H1 (cell line): ENCODE data around the gene SAFB. TPM values are rescaled to one million over a fixed set of nuclear protein-coding genes. Genes with fewer than 3 reads are reported as not detected.

Experiments
- CTCF ChIA-PET: fragments of 300-600 bp; sonication (Branson Sonifier 250); formaldehyde crosslinking; loops from one replicate; lab custom pipeline; 2021; ENCODE audit not compliant: partially characterized antibody; lab: Charles Lee
- POLR2A ChIA-PET: fragments of 300-600 bp; sonication (Branson Sonifier 250); formaldehyde crosslinking; loops from one replicate; lab custom pipeline; 2021; ENCODE audit warnings: inconsistent platforms; ENCODE audit not compliant: partially characterized antibody; lab: Charles Lee
- DNase-seq, 2 experiments: peaks; one replicate each; pipeline versions ENCODE4 v3.0.0 to v3.0.0-alpha.2; 2010 to 2022; ENCODE audit warnings: low spot score in 2 of 2, low read depth in 1 of 2, mixed read lengths in 1 of 2
- FAIRE-seq: peaks from 2 replicates; lab custom pipeline; 2011; peaks lifted over from hg19 to GRCh38; lab: Jason Lieb, UNC
- H2AFZ ChIP-seq: 2 replicates; pipeline ENCODE4 v1.8.1; 2012; ENCODE audit warnings: low read length, inconsistent platforms
- H2AK5ac ChIP-seq: 2 replicates; pipeline ENCODE4 v1.6.1; 2013; ENCODE audit warnings: low read depth, low read length
- H2BK120ac ChIP-seq: replicated peaks from 2 replicates; pipeline ENCODE3; 2013; ENCODE audit warnings: low read depth, low read length, inconsistent platforms
- H2BK12ac ChIP-seq: 2 replicates; pipeline ENCODE4 v1.6.1; 2013; ENCODE audit warnings: low read depth, low read length
- H2BK15ac ChIP-seq: 2 replicates; pipeline ENCODE4 v1.6.1; 2013; ENCODE audit warnings: low read length
- H2BK20ac ChIP-seq: 2 replicates; pipeline ENCODE4 v1.6.1; 2013; ENCODE audit warnings: low read length
- H2BK5ac ChIP-seq: 2 replicates; pipeline ENCODE4 v1.6.1; 2013; ENCODE audit warnings: low read depth, low read length
- H3K14ac ChIP-seq: 2 replicates; pipeline ENCODE4 v1.6.1; 2013; ENCODE audit warnings: inconsistent platforms; ENCODE audit not compliant: insufficient read length
- H3K18ac ChIP-seq: 2 replicates; pipeline ENCODE4 v1.6.1; 2013; ENCODE audit warnings: low read length; ENCODE audit errors: extremely low read depth
- H3K23ac ChIP-seq: 2 replicates; pipeline ENCODE4 v1.6.1; 2013; ENCODE audit warnings: inconsistent platforms; ENCODE audit not compliant: insufficient read length
- H3K23me2 ChIP-seq: 2 replicates; pipeline ENCODE4 v1.6.1; 2013; ENCODE audit warnings: low read depth, low read length
- H3K27ac ChIP-seq: 2 replicates; pipeline ENCODE4 v1.6.1; 2011; ENCODE audit warnings: low read depth, low read length, inconsistent platforms
- H3K27me3 ChIP-seq, 4 experiments: replicated peaks in 1 of 4; 1 replicate in 1 of 4; 2 replicates in 3 of 4; pipeline versions ENCODE4 v1.6.1 to v1.8.1; 2011 to 2013; ENCODE audit warnings: low read length in 3 of 4, mild to moderate bottlenecking in 3 of 4, inconsistent platforms in 2 of 4, mixed read lengths in 2 of 4, moderate library complexity in 1 of 4; ENCODE audit not compliant: control insufficient read depth in 3 of 4, insufficient read depth in 3 of 4; ENCODE audit errors: extremely low read depth in 1 of 4
- H3K36me3 ChIP-seq, 4 experiments: 2 replicates each; pipeline versions ENCODE4 v1.6.1 to v1.8.1; 2011 to 2013; ENCODE audit warnings: mild to moderate bottlenecking in 4 of 4, low read length in 3 of 4, moderate library complexity in 2 of 4, control low read depth in 1 of 4, inconsistent platforms in 1 of 4; ENCODE audit not compliant: insufficient read depth in 4 of 4, control insufficient read depth in 2 of 4
- H3K4ac ChIP-seq: replicated peaks from 2 replicates; pipeline ENCODE3; 2013; ENCODE audit warnings: low read length, low read depth, mixed read lengths, inconsistent platforms; ENCODE audit not compliant: insufficient read length
- H3K4me1 ChIP-seq, 4 experiments: replicated peaks in 1 of 4; 1 replicate in 1 of 4; 2 replicates in 3 of 4; pipeline versions ENCODE4 v1.6.1 to v1.8.1; 2011 to 2013; ENCODE audit warnings: low read length in 3 of 4, inconsistent platforms in 2 of 4, mixed read lengths in 1 of 4; ENCODE audit not compliant: insufficient read depth in 4 of 4, control insufficient read depth in 3 of 4
- H3K4me2 ChIP-seq, 2 experiments: 2 replicates each; pipeline versions ENCODE4 v1.6.1 to v1.8.1; 2011 to 2013; ENCODE audit warnings: low read depth in 2 of 2, low read length in 2 of 2, control low read depth in 1 of 2, inconsistent platforms in 1 of 2, mild to moderate bottlenecking in 1 of 2; ENCODE audit not compliant: insufficient read depth in 1 of 2
- H3K4me3 ChIP-seq, 4 experiments: fragments of 200-600, 300-600 bp in 1 of 4; sonication (generic), shearing (Covaris generic), sonication (Bioruptor Twin) in 1 of 4; 2 replicates each; pipeline versions ENCODE4 v1.5.1 to v1.8.1; 2011 to 2016; ENCODE audit warnings: low read length in 4 of 4, low read depth in 3 of 4, control low read depth in 2 of 4, inconsistent platforms in 2 of 4, mild to moderate bottlenecking in 2 of 4, mixed read lengths in 1 of 4, moderate library complexity in 1 of 4; ENCODE audit not compliant: insufficient read depth in 2 of 4; ENCODE audit errors: extremely low read depth in 1 of 4
- H3K56ac ChIP-seq: replicated peaks from 2 replicates; pipeline ENCODE3; 2013; ENCODE audit warnings: low read depth, mild to moderate bottlenecking, mixed read lengths, low read length, inconsistent platforms; ENCODE audit not compliant: insufficient read length
- H3K79me1 ChIP-seq: 2 replicates; pipeline ENCODE4 v1.6.1; 2013; ENCODE audit warnings: low read depth, low read length, control low read depth
- H3K79me2 ChIP-seq, 2 experiments: 2 replicates each; pipeline versions ENCODE4 v1.6.1 to v1.8.1; 2012 to 2013; ENCODE audit warnings: low read length in 2 of 2, mild to moderate bottlenecking in 2 of 2, inconsistent platforms in 1 of 2; ENCODE audit not compliant: insufficient read depth in 2 of 2, control insufficient read depth in 1 of 2
- H3K9ac ChIP-seq, 4 experiments: replicated peaks in 1 of 4; 1 replicate in 1 of 4; 2 replicates in 3 of 4; pipeline versions ENCODE4 v1.6.1 to v1.8.1; 2011 to 2013; ENCODE audit warnings: low read depth in 3 of 4, low read length in 3 of 4, control low read depth in 2 of 4, mild to moderate bottlenecking in 2 of 4, moderate library complexity in 2 of 4, inconsistent platforms in 1 of 4; ENCODE audit errors: extremely low read depth in 1 of 4
- H3K9me3 ChIP-seq, 2 experiments: 2 replicates each; pipeline versions ENCODE4 v1.6.1 to v1.8.1; 2012 to 2013; ENCODE audit warnings: mild to moderate bottlenecking in 2 of 2, moderate library complexity in 2 of 2, control low read depth in 1 of 2, inconsistent platforms in 1 of 2, low read depth in 1 of 2, low read length in 1 of 2, mixed read lengths in 1 of 2; ENCODE audit not compliant: insufficient read depth in 2 of 2
- H4K20me1 ChIP-seq, 2 experiments: replicated peaks in 1 of 2; 2 replicates each; pipeline versions ENCODE3 to v1.8.1; 2011 to 2013; ENCODE audit warnings: inconsistent platforms in 2 of 2, low read length in 2 of 2, mild to moderate bottlenecking in 1 of 2; ENCODE audit not compliant: insufficient read depth in 2 of 2, control insufficient read depth in 1 of 2
- H4K5ac ChIP-seq: 2 replicates; pipeline ENCODE4 v1.6.1; 2013; ENCODE audit warnings: low read length, low read depth, mixed read lengths, inconsistent platforms; ENCODE audit not compliant: insufficient read length
- H4K8ac ChIP-seq: 2 replicates; pipeline ENCODE4 v1.8.0; 2013; ENCODE audit warnings: mild to moderate bottlenecking, moderate library complexity, low read length, inconsistent platforms; ENCODE audit not compliant: insufficient read depth; ENCODE audit errors: extremely low read depth
- H4K91ac ChIP-seq: replicated peaks from 2 replicates; pipeline ENCODE3; 2013; ENCODE audit warnings: low read length, mixed read lengths, inconsistent platforms; ENCODE audit not compliant: insufficient read length
- BACH1 ChIP-seq: IDR thresholded peaks from 2 replicates; pipeline ENCODE4 v1.6.1; 2012; ENCODE audit warnings: low read length, improper control_type of control experiment
- BCL11A ChIP-seq, 2 experiments: IDR thresholded peaks; one replicate each; pipeline ENCODE4 v1.6.1; 2011; ENCODE audit warnings: low read depth in 2 of 2, low read length in 2 of 2, mild to moderate bottlenecking in 2 of 2
- CBX5 ChIP-seq: fragments of 300-800, 300-1000 bp; sonication (generic); IDR thresholded peaks from 2 replicates; pipeline ENCODE4 v1.7.1; 2016; ENCODE audit warnings: antibody characterized with exemption, low read length, low read depth
- CHD1 ChIP-seq: IDR thresholded peaks from 2 replicates; pipeline ENCODE4 v1.6.1; 2012; ENCODE audit warnings: low read depth, low read length, improper control_type of control experiment
- CREB1 ChIP-seq: IDR thresholded peaks from 2 replicates; pipeline ENCODE4 v1.6.1; 2012; ENCODE audit warnings: inconsistent platforms
- GABPA ChIP-seq: IDR thresholded peaks from 2 replicates; pipeline ENCODE4 v1.6.1; 2011; ENCODE audit warnings: mild to moderate bottlenecking, low read length, moderate library complexity, borderline replicate concordance; ENCODE audit not compliant: insufficient read depth
- POLR2A ChIP-seq, 2 experiments: IDR thresholded peaks; 1 replicate in 1 of 2; 2 replicates in 1 of 2; pipeline ENCODE4 v1.6.1; 2011; ENCODE audit warnings: low read depth in 2 of 2, low read length in 2 of 2, mild to moderate bottlenecking in 2 of 2; ENCODE audit errors: control extremely low read depth in 1 of 2
- POU5F1 ChIP-seq: IDR thresholded peaks from 2 replicates; pipeline ENCODE4 v1.6.1; 2011; ENCODE audit warnings: low read depth, mild to moderate bottlenecking, low read length, moderate library complexity
- RBBP5 ChIP-seq: IDR thresholded peaks from 2 replicates; pipeline ENCODE4 v1.7.1; 2012; ENCODE audit warnings: low read depth, mild to moderate bottlenecking, inconsistent platforms, low read length, moderate library complexity, borderline replicate concordance
- RNF2 ChIP-seq: fragments of 200-900, 300-1000 bp; sonication (generic); IDR thresholded peaks from 2 replicates; pipeline ENCODE4 v1.7.1; 2016; ENCODE audit warnings: borderline replicate concordance, low read depth, mild to moderate bottlenecking, antibody characterized with exemption, low read length; ENCODE audit not compliant: poor library complexity, severe bottlenecking; ENCODE audit errors: missing control alignments
- SP1 ChIP-seq: IDR thresholded peaks from 2 replicates; pipeline ENCODE4 v1.6.1; 2011; ENCODE audit warnings: low read depth, low read length
- SP2 ChIP-seq: IDR thresholded peaks from 2 replicates; pipeline ENCODE4 v1.6.1; 2012; ENCODE audit warnings: mild to moderate bottlenecking, low read length, inconsistent platforms
- TAF1 ChIP-seq: IDR thresholded peaks from 2 replicates; pipeline ENCODE4 v1.6.1; 2011; ENCODE audit warnings: mild to moderate bottlenecking, low read depth, low read length
- TEAD4 ChIP-seq: IDR thresholded peaks from 2 replicates; pipeline ENCODE4 v1.6.1; 2012; ENCODE audit warnings: low read depth, low read length, inconsistent platforms, mixed read lengths
- WGBS, 2 experiments: shearing (Covaris generic) in 1 of 2; methylation state at CpG; one replicate each; pipeline versions ENCODE4 v1.1.6 to v1.1.7; 2013 to 2015; ENCODE audit warnings: low lambda C conversion rate in 2 of 2, mixed read lengths in 2 of 2, inconsistent platforms in 1 of 2, low coverage in 1 of 2, missing lambda C conversion rate in 1 of 2; ENCODE audit not compliant: insufficient replicate concordance in 2 of 2, insufficient coverage in 1 of 2, insufficient read length in 1 of 2; ENCODE audit errors: extremely low coverage in 1 of 2, missing lambda C conversion rate in 1 of 2; 5-methylcytosine and 5-hydroxymethylcytosine counted together
- polyA plus RNA-seq, 7 experiments: library from polyadenylated mRNA; depleted of rRNA in 3 of 7; stranded (reverse) in 5 of 7; unstranded in 2 of 7; fragments of >200 nt in 5 of 7; fragments of 200-250 nt in 2 of 7; gene quantifications; 1 replicate in 5 of 7; 2 replicates in 1 of 7; 4 replicates in 1 of 7; pipeline versions ENCODE4 v1.2.1 to v1.2.3, GENCODE V29; 2011 to 2013; ENCODE audit warnings: missing spikeins in 2 of 7, mixed read lengths in 2 of 7
- total RNA-seq: library from RNA; stranded (reverse); fragmentation: NEBNext Ultra II Directional; extraction: Animal tissue kit (Norgen Biotek cat#: 25700); gene quantifications from 2 replicates; pipeline ENCODE4 v1.2.1, GENCODE V29; 2021

SAFB gene
- total and polyA plus RNA-seq, 2 of the 8 experiments (the other 6 are each of a cell fraction or from before 2014, with no cell fraction given), result 27.0 to 110 TPM

GRCh38 chr19:5624741-5625278, 1.9 kb downstream of the SAFB start:
- Histone ChIP-seq H3K9ac (no peak overlapping the region), H3K9me3 (no peaks in the 10 kb centered on the region), H2AK5ac (no peak overlapping the region), H4K5ac (no peak overlapping the region), H3K27me3 (no peaks in the 10 kb centered on the region), H3K4me3 (peak overlapping the region; percentile 88 to 100 (median 98); a peak in 6 of 8 replicates), H3K4me2 (peak overlapping the region; percentile 85 to 89), H2BK15ac (no peak overlapping the region), H3K27ac (no peak overlapping the region)
- TF ChIP-seq TAF1 (no peak), BCL11A (IDR thresholded peaks at IDR 0.05; ENCODE audit: low read depth in 2 of 2, low read length in 2 of 2) (no peak), RNF2 (no peak), POU5F1 (no peak), BACH1 (no peak), CREB1 (no peak), SP2 (no peak), CHD1 (no peak), CBX5 (no peak), POLR2A (IDR thresholded peaks at IDR 0.05; ENCODE audit: control extremely low read depth in 1 of 2, low read depth in 2 of 2, low read length in 2 of 2) (no peak), TEAD4 (no peak), SP1 (no peak), GABPA (no peak), RBBP5 (no peak)
- TF ChIP-seq, all 59 proteins: peak for 0
- FAIRE-seq (no peak), DNase-seq (no peak)
- Histone ChIP-seq H2BK12ac (no peak overlapping the region), H3K18ac (no peak overlapping the region), H2BK20ac (no peak overlapping the region), H2AFZ (no peak overlapping the region), H3K4ac (no peak overlapping the region), H2BK120ac (no peak overlapping the region), H3K14ac (no peak overlapping the region), H3K36me3 (peaks cover 13 to 58% (median 39%) of the 10 kb centered on the region in 4 experiments; a peak in 7 of 8 replicates), H3K56ac (no peak overlapping the region), H2BK5ac (no peak overlapping the region), H3K4me1 (peaks cover 2 to 14% (median 6%) of the 10 kb centered on the region in 4 experiments; a peak in 4 of 7 replicates), H3K23ac (no peak overlapping the region), H4K91ac (no peak overlapping the region), H3K79me2 (peaks cover 65 to 93% of the 10 kb centered on the region in 2 experiments), H4K20me1 (peaks cover 22 to 27% of the 10 kb centered on the region in 2 experiments), H4K8ac (no peak overlapping the region), H3K23me2 (peaks cover 11% of the 10 kb centered on the region), H3K79me1 (peaks cover 18% of the 10 kb centered on the region)
- ChIA-PET POLR2A (interaction anchor here (0.7 to 3.4 kb wide), 14 partner anchors 9 to 69 kb away, joined by 3 to 25 read pairs (median 4); partner anchors contain the start of gene RPL36), CTCF (interaction anchor here (1.0 to 1.4 kb wide), 2 partner anchors 9 to 41 kb away, joined by 3 to 5 read pairs; no protein-coding TSS in a partner anchor)
- WGBS, 2 experiments, result 79% methylated on average over 8 of the region's 8 CpGs; no CpG with 5 or more reads in 1 of the 2 experiments
